HG02623 (cell line): Measurements from ENCODE around the gene HOXA4.

Experiments
- ATAC-seq: cut with Tn5 transposase; IDR thresholded peaks from one replicate; pipeline ENCODE4 v1.9.1; 2021; ENCODE audit warnings: moderate library complexity; ENCODE audit not compliant: unreplicated experiment

The HOXA4 gene

DNA sequence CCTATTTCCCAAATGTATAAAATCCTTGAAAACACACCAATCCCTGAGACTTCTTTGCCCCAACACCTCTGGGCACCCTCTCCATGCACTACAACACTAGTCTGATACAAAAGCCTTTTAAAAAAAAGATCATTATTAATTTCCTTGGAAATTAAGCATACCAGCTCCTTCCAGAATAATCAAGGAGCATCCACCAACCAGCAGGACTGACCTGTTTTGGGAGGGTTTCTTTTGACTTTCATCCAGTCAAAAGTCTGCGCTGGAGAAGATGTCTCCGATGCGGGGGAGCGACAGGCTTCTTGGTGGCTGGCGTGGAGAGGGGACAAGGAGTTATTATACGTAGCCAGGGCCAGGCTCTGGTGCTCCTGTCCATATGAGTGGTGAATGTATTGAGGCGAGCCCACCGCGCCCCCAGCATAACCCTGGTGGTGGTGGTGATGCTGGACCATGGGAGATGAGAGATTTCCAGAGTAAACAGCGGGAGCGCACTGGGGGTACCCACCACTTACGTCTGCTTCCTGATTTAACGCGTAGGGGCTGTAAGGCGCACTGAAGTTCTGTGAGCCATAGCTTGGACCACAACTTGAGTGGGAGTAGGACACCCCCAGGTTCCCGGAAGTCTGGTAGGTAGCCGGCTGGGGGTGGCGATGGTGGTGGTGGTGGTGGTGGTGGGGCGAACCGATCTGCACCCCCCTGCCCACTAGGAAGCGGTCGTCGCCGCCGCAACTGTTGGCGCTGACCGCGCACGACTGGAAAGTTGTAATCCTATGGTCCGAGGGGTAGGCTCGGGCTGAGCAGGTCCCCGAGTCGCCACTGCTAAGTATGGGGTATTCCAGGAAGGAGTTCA lies 35.3 kb downstream of the HOXA4 start:
- ATAC-seq = no peak

- ATAC-seq = no peak
These were observed 36.1 kb downstream of the HOXA4 start for GRCh38 chr7:27094304-27095049.

DNA sequence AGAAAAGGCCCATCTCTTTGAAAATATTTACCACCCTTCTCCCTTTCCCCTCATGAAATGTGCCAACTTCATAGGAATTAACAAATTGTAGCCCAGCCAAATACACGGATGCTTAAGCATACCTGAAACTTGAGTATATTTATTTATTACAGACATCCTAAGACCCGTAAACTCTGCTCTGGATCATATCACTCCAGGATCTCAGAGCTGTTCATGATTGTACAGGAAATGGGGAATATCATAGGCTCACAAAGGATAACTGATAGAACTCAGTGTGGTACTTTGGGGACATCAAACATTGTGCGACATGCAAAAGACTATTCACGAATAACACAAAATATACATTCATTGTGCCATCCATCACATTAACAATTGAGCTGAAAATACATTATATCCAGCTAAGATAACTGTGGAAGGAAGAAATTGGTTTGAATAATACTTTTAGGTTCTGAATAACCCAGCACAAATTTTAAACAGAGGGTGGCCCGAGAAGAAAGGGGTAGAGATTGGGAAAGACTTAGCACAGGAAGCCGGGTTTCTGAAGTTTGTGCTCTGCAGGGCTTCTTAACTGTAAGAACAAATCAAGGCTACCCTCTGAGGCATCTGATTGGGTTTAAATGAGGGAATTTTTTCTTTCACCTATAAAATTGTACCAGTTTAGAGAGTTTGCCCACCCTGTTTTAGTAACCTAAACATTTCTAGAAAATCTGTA lies 37.2 kb downstream of the HOXA4 start:
- no peak for ATAC-seq

DNA sequence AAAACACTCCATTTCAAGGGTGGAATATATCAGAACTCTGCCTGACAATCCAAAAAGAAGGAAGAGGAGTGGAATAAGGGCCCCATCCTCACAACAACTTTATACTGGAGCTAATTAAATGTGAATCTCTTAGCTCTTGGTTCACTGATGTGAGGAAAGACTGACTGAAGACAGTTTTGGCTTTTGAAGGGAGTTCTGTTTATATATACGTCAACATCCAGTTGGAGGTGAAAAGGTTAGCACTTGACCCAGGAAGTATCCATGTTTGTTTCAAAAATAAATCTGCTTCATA lies 37.8 kb downstream of the HOXA4 start:
- no peak for ATAC-seq

DNA sequence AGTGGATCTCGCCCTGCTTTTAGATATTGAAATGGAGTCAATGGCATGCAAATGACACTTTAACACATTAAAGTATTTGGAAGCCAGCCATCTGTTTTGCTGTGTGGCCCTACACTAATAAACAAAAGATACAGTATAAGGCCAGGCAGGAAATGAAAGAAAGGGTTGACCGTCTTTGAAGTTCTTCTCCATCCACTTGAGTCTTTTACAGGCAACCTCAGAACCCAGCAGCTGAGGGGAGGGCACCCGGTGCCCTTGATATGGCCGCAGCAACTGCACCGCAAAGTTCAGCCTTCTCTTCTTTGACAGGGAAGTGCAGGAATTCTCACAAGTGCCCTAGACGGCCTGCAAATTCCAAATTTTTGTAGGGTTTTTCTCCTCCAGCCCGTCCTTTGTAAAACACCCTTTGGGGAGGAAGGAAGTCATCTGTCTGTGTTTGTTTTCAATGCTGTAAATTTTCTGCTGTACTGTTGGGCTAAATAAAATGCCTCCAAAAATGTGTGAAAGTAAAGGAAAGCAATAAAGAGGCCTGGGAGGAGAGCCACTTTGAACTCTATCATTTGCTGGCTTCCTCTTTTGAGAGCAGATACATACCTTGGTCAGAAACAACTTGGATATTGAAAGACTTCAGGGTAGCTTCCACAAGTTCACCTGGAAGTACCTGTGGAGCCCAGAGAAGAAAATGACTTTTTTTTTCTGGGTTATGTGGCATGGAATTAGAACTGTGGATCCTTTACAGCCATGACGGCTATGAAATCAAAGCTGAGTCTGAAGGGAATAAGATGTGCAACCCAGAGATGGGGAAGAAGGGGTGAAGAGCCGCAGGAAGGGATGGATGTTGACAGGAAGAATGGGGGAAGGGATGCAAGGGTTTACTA lies 38.4 kb downstream of the HOXA4 start:
- no peak for ATAC-seq

GRCh38 chr7:27091105-27091504 lies 39.5 kb downstream of the HOXA4 start:
- ATAC-seq = no peak

- ATAC-seq = no peak
These were observed 42.3 kb downstream of the HOXA4 start for GRCh38 chr7:27088002-27088922.

DNA sequence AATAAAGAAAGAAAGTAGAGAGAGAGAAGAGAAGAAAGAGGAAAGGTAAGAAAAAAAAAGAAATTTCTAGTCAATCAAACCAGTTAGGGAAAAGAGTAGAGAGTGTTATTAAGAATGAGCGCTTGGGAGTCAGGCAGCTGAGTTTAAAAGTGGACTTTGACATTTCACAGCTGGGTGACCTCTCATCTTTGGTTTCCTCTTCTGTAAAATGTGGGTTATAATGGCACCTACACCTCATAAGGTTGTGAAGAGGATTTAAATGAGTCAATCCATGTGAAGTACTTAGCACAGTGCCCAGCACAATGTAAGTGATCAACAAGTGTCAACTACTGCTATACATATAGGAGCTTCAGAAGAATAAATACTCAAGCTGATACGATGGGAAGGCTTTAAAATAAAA lies 46.9 kb downstream of the HOXA4 start:
- no peak for ATAC-seq

- ATAC-seq = no peak
These were observed 48.4 kb downstream of the HOXA4 start for GRCh38 chr7:27082171-27082570.

DNA sequence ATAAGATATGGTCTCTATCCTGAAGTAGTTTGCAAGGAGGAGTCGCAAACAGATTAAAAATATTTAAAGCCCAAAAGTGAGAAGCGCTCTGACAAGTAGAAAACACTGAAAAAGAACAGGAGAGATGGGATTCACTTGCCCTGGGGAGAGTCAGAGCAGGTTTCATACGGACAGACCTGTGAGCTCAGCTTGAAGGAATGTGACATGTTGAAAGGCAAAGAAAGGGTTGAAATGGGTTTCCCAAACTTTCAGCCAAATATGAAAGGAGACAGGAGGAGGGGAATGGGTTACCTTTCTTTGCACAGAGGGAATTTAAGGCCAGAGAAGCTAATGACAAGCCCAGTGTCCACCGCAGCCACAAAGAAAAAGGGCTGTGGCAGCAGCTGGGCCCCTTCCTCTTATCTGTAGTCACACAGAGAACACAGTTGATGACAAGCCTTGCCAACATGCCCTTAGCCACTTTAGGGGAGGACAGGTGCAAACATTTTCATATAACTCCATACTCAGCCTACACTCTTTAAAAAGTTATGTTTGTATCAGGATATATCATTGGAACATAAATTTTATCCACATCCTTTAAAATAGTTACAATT lies 49.6 kb downstream of the HOXA4 start:
- no peak for ATAC-seq

GRCh38 chr7:27079234-27079975 lies 51.2 kb downstream of the HOXA4 start:
- no peak for ATAC-seq

GRCh38 chr7:27078616-27079233 lies 51.8 kb downstream of the HOXA4 start:
- ATAC-seq = no peak
